HAP-1 (cell line): ENCODE data around the gene GATAD2A.

Experiments
- DNase-seq, 2 experiments: peaks; one replicate each; pipeline ENCODE4 v3.0.0-alpha.2; 2016 to 2020; ENCODE audit warnings: low spot score in 2 of 2
- H3K27me3 ChIP-seq: fragments of 250-450 bp; sonication (Bioruptor Pico); 2 replicates; pipeline ENCODE4 v1.5.1; 2020; ENCODE audit warnings: low read depth, mild to moderate bottlenecking, moderate library complexity
- H3K36me3 ChIP-seq: fragments of 250-450 bp; sonication (Bioruptor Pico); replicated peaks from 2 replicates; pipeline ENCODE4 v1.5.1; 2020; ENCODE audit warnings: mild to moderate bottlenecking
- H3K4me1 ChIP-seq: fragments of 250-450 bp; sonication (Bioruptor Pico); 2 replicates; pipeline ENCODE4 v1.5.1; 2020; ENCODE audit warnings: mild to moderate bottlenecking
- H3K4me3 ChIP-seq: fragments of 250-450 bp; sonication (Bioruptor Pico); 2 replicates; pipeline ENCODE4 v1.5.1; 2020; ENCODE audit warnings: mild to moderate bottlenecking, moderate library complexity
- H3K9me3 ChIP-seq: fragments of 250-450 bp; sonication (Bioruptor Pico); 2 replicates; pipeline ENCODE4 v1.5.1; 2020; ENCODE audit warnings: mild to moderate bottlenecking, moderate library complexity
- in situ Hi-C: fragments of 300-500 bp; cut with MboI; formaldehyde crosslinking; loops from 3 replicates; pipeline ENCODE4 v1.14.3; 2020; ENCODE audit warnings: low sequenced_read_pairs, inconsistent platforms, mixed read lengths

GATAD2A gene

GRCh38 chr19:19420570-19421298 is 15.3 kb downstream of the GATAD2A start:
- no peaks in the 10 kb centered on the region for H3K4me1 ChIP-seq
- H3K36me3 ChIP-seq = no peaks in the 10 kb centered on the region
- in situ Hi-C loops = no loop called here
- no peak for DNase-seq
- H3K4me3 ChIP-seq = no peak overlapping the region
- no peaks in the 10 kb centered on the region for H3K9me3 ChIP-seq
- no peaks in the 10 kb centered on the region for H3K27me3 ChIP-seq

GRCh38 chr19:19421299-19421696 is 15.8 kb downstream of the GATAD2A start:
- Histone ChIP-seq H3K4me3 (no peak overlapping the region), H3K27me3 (no peaks in the 10 kb centered on the region), H3K9me3 (no peaks in the 10 kb centered on the region), H3K36me3 (no peaks in the 10 kb centered on the region), H3K4me1 (no peaks in the 10 kb centered on the region)
- no peak for DNase-seq
- in situ Hi-C loops = no loop called here

GRCh38 chr19:19422156-19422555 is 16.7 kb downstream of the GATAD2A start:
- DNase-seq = no peak
- H3K9me3 ChIP-seq = no peaks in the 10 kb centered on the region
- H3K27me3 ChIP-seq = no peaks in the 10 kb centered on the region
- no peaks in the 10 kb centered on the region for H3K4me1 ChIP-seq
- no peaks in the 10 kb centered on the region for H3K36me3 ChIP-seq
- H3K4me3 ChIP-seq = no peak overlapping the region
- in situ Hi-C loops = no loop called here

- Histone ChIP-seq H3K27me3 (no peaks in the 10 kb centered on the region), H3K9me3 (no peaks in the 10 kb centered on the region), H3K4me1 (no peaks in the 10 kb centered on the region), H3K4me3 (no peak overlapping the region), H3K36me3 (peaks cover 9% of the 10 kb centered on the region; the same call in 1 of the 2 replicates)
- DNase-seq = no peak
- in situ Hi-C loops = no loop called here
Observed at GRCh38 chr19:19423322-19423721, 17.8 kb downstream of the GATAD2A start.

GRCh38 chr19:19425170-19425875 is 19.8 kb downstream of the GATAD2A start:
- Histone ChIP-seq H3K36me3 (peaks cover 9% of the 10 kb centered on the region; the same call in 1 of the 2 replicates), H3K4me1 (no peaks in the 10 kb centered on the region), H3K27me3 (no peaks in the 10 kb centered on the region), H3K4me3 (no peak overlapping the region), H3K9me3 (no peaks in the 10 kb centered on the region)
- in situ Hi-C loops = no loop called here
- DNase-seq = no peak

GRCh38 chr19:19426216-19426615 is 20.7 kb downstream of the GATAD2A start:
- H3K4me3 ChIP-seq = no peak overlapping the region
- no peak for DNase-seq
- H3K4me1 ChIP-seq = no peaks in the 10 kb centered on the region
- in situ Hi-C loops = no loop called here
- no peaks in the 10 kb centered on the region for H3K27me3 ChIP-seq
- no peaks in the 10 kb centered on the region for H3K9me3 ChIP-seq
- peaks cover 9% of the 10 kb centered on the region; the same call in 1 of the 2 replicates for H3K36me3 ChIP-seq

- peaks cover 9% of the 10 kb centered on the region; the same call in 1 of the 2 replicates for H3K36me3 ChIP-seq
- H3K4me3 ChIP-seq = no peak overlapping the region
- H3K27me3 ChIP-seq = no peaks in the 10 kb centered on the region
- in situ Hi-C loops = no loop called here
- H3K4me1 ChIP-seq = no peaks in the 10 kb centered on the region
- DNase-seq = no peak
- H3K9me3 ChIP-seq = no peaks in the 10 kb centered on the region
Observed at GRCh38 chr19:19426799-19427198, 21.3 kb downstream of the GATAD2A start.

- in situ Hi-C loops = no loop called here
Observed at GRCh38 chr19:19427302-19427701, 21.8 kb downstream of the GATAD2A start.

GRCh38 chr19:19427944-19428343 is 22.5 kb downstream of the GATAD2A start:
- Histone ChIP-seq H3K27me3 (no peaks in the 10 kb centered on the region), H3K4me1 (no peaks in the 10 kb centered on the region), H3K36me3 (peaks cover 9% of the 10 kb centered on the region; the same call in 1 of the 2 replicates), H3K4me3 (no peak overlapping the region), H3K9me3 (no peaks in the 10 kb centered on the region)
- no peak for DNase-seq
- in situ Hi-C loops = no loop called here

More at GRCh38 chr19:19427302-19427701, 21.8 kb downstream of the GATAD2A start:
- Histone ChIP-seq H3K27me3 (no peaks in the 10 kb centered on the region), H3K9me3 (no peaks in the 10 kb centered on the region), H3K36me3 (peaks cover 9% of the 10 kb centered on the region; the same call in 1 of the 2 replicates), H3K4me1 (no peaks in the 10 kb centered on the region), H3K4me3 (no peak overlapping the region)
- no peak for DNase-seq

- H3K4me1 ChIP-seq = no peaks in the 10 kb centered on the region
- no peak overlapping the region for H3K4me3 ChIP-seq
- peaks cover 9% of the 10 kb centered on the region; the same call in 1 of the 2 replicates for H3K36me3 ChIP-seq
- no peak for DNase-seq
- in situ Hi-C loops = no loop called here
- H3K27me3 ChIP-seq = no peaks in the 10 kb centered on the region
- H3K9me3 ChIP-seq = no peaks in the 10 kb centered on the region
Observed at GRCh38 chr19:19428746-19429145, 23.3 kb downstream of the GATAD2A start.

GRCh38 chr19:19429361-19429760 is 23.9 kb downstream of the GATAD2A start:
- Histone ChIP-seq H3K4me3 (no peak overlapping the region), H3K9me3 (no peaks in the 10 kb centered on the region), H3K27me3 (no peaks in the 10 kb centered on the region), H3K36me3 (peaks cover 9% of the 10 kb centered on the region; the same call in 1 of the 2 replicates), H3K4me1 (no peaks in the 10 kb centered on the region)
- in situ Hi-C loops = no loop called here
- no peak for DNase-seq

GRCh38 chr19:19432732-19433131 is 27.3 kb downstream of the GATAD2A start:
- H3K4me3 ChIP-seq = no peak overlapping the region
- in situ Hi-C loops = no loop called here
- peaks cover 4% of the 10 kb centered on the region for H3K36me3 ChIP-seq

GRCh38 chr19:19433666-19434213 is 28.3 kb downstream of the GATAD2A start:
- DNase-seq = no peak
- no peaks in the 10 kb centered on the region for H3K4me1 ChIP-seq
- H3K36me3 ChIP-seq = no peaks in the 10 kb centered on the region; the same call in 1 of the 2 replicates
- H3K27me3 ChIP-seq = no peaks in the 10 kb centered on the region
- in situ Hi-C loops = no loop called here
- H3K9me3 ChIP-seq = no peaks in the 10 kb centered on the region
- no peak overlapping the region for H3K4me3 ChIP-seq

More at GRCh38 chr19:19432732-19433131, 27.3 kb downstream of the GATAD2A start:
- H3K9me3 ChIP-seq = no peaks in the 10 kb centered on the region
- H3K27me3 ChIP-seq = no peaks in the 10 kb centered on the region
- no peaks in the 10 kb centered on the region for H3K4me1 ChIP-seq
- no peak for DNase-seq

- in situ Hi-C loops = no loop called here
- no peaks in the 10 kb centered on the region; the same call in 1 of the 2 replicates for H3K36me3 ChIP-seq
Observed at GRCh38 chr19:19434483-19435045, 29.1 kb downstream of the GATAD2A start.

More at GRCh38 chr19:19434483-19435045, 29.1 kb downstream of the GATAD2A start:
- DNase-seq = no peak
- no peak overlapping the region for H3K4me3 ChIP-seq
- no peaks in the 10 kb centered on the region for H3K4me1 ChIP-seq
- no peaks in the 10 kb centered on the region for H3K9me3 ChIP-seq
- no peaks in the 10 kb centered on the region for H3K27me3 ChIP-seq
